Activated T-cell treated with anti-CD3 and anti-CD28 coated beads, Interleukin-2, amount 50 U/mL, for 72 hours (primary cell): Measurements from ENCODE around the gene ALMS1. TPM values are rescaled to one million over a fixed set of nuclear protein-coding genes. Genes with fewer than 3 reads are reported as not detected.

Source experiments
- ATAC-seq, 2 donors: fragments of 150-1000 bp; cut with Tn5 transposase; replicated peaks in 1 of 2; 2 replicates each; pipeline ENCODE4 v1.10.0; 2021; ENCODE audit warnings: moderate library complexity in 2 of 2, mild to moderate bottlenecking in 1 of 2
- DNase-seq, 2 donors: peaks; one replicate each; pipeline ENCODE4 v3.0.0; 2021 to 2022; ENCODE audit warnings: mixed read lengths in 1 of 2
- H3K27ac Mint-ChIP-seq: one replicate; pipeline ENCODE4 v1.8.0; 2022; ENCODE audit warnings: mild to moderate bottlenecking, moderate library complexity, mixed read lengths
- H3K27me3 Mint-ChIP-seq: one replicate; pipeline ENCODE4 v1.8.0; 2022; ENCODE audit warnings: low read depth, mixed read lengths
- H3K36me3 Mint-ChIP-seq, 2 donors: one replicate each; pipeline ENCODE4 v1.8.0; 2022; ENCODE audit warnings: mixed read lengths in 2 of 2, mild to moderate bottlenecking in 1 of 2; ENCODE audit not compliant: insufficient read depth in 2 of 2
- H3K4me1 Mint-ChIP-seq: one replicate; pipeline ENCODE4 v1.8.0; 2022; ENCODE audit warnings: low read depth, mixed read lengths
- H3K4me3 Mint-ChIP-seq, 2 donors: one replicate each; pipeline ENCODE4 v1.8.0; 2022; ENCODE audit warnings: mild to moderate bottlenecking in 2 of 2, mixed read lengths in 2 of 2, moderate library complexity in 2 of 2
- H3K9me3 Mint-ChIP-seq, 2 donors: one replicate each; pipeline ENCODE4 v1.8.0; 2022; ENCODE audit warnings: mixed read lengths in 2 of 2
- total RNA-seq, 2 donors: library from RNA; stranded (reverse); gene quantifications; one replicate each; pipeline ENCODE4 v1.2.3, GENCODE V29; 2022

ALMS1 gene
- total RNA-seq, 2 donors from 2014 or later, result 13.0 to 16.5 TPM

- Mint-ChIP-seq H3K4me3 (no peak overlapping the region), H3K9me3 (no peaks in the 10 kb centered on the region), H3K36me3 (no peaks in the 10 kb centered on the region), H3K27ac (no peak overlapping the region), H3K4me1 (no peaks in the 10 kb centered on the region), H3K27me3 (peaks cover 43% of the 10 kb centered on the region)
- no peak for DNase-seq
- ATAC-seq, result no peak
Measured at GRCh38 chr2:73374269-73374668, 11.4 kb upstream of the ALMS1 start.

GRCh38 chr2:73376681-73377080, 9.0 kb upstream of the ALMS1 start:
- DNase-seq (no peak), ATAC-seq (no peak)
- Mint-ChIP-seq H3K4me1 (no peaks in the 10 kb centered on the region), H3K4me3 (no peak overlapping the region), H3K9me3 (no peaks in the 10 kb centered on the region), H3K27ac (no peak overlapping the region), H3K36me3 (no peaks in the 10 kb centered on the region), H3K27me3 (peaks cover 35% of the 10 kb centered on the region)

- Mint-ChIP-seq H3K9me3 (no peaks in the 10 kb centered on the region), H3K36me3 (no peaks in the 10 kb centered on the region), H3K4me3 (no peak overlapping the region), H3K4me1 (peaks cover 21% of the 10 kb centered on the region), H3K27me3 (no peaks in the 10 kb centered on the region), H3K27ac (no peak overlapping the region)
- ATAC-seq, result no peak
- DNase-seq, result no peak
Measured at GRCh38 chr2:73383036-73383435, 2.6 kb upstream of the ALMS1 start.

GRCh38 chr2:73385123-73385503, 523 bp upstream of the ALMS1 start:
- peak overlapping the region; percentile 91 to 96 for H3K4me3 Mint-ChIP-seq
- ATAC-seq, result no peak
- no peak for DNase-seq
- H3K36me3 Mint-ChIP-seq, result no peaks in the 10 kb centered on the region
- no peaks in the 10 kb centered on the region for H3K9me3 Mint-ChIP-seq
- H3K27ac Mint-ChIP-seq, result peak overlapping the region; percentile 93
- H3K27me3 Mint-ChIP-seq, result no peaks in the 10 kb centered on the region
- peaks cover 35% of the 10 kb centered on the region for H3K4me1 Mint-ChIP-seq

- peak overlapping the region; percentile 91 to 96 for H3K4me3 Mint-ChIP-seq
- H3K4me1 Mint-ChIP-seq, result peaks cover 35% of the 10 kb centered on the region
- no peaks in the 10 kb centered on the region for H3K9me3 Mint-ChIP-seq
- H3K36me3 Mint-ChIP-seq, result no peaks in the 10 kb centered on the region
- ATAC-seq (peak; percentile 4), DNase-seq (no peak)
- no peaks in the 10 kb centered on the region for H3K27me3 Mint-ChIP-seq
- peak overlapping the region; percentile 55 for H3K27ac Mint-ChIP-seq
Measured at GRCh38 chr2:73386342-73386868, 769 bp downstream of the ALMS1 start.

GRCh38 chr2:73386894-73387636, 1.4 kb downstream of the ALMS1 start:
- Mint-ChIP-seq H3K4me3 (peak overlapping the region; percentile 91 to 96), H3K36me3 (no peaks in the 10 kb centered on the region), H3K9me3 (no peaks in the 10 kb centered on the region), H3K27me3 (no peaks in the 10 kb centered on the region), H3K27ac (no peak overlapping the region), H3K4me1 (peaks cover 35% of the 10 kb centered on the region)
- no peak for DNase-seq
- ATAC-seq, result no peak

GRCh38 chr2:73402386-73403103, 16.9 kb downstream of the ALMS1 start:
- Mint-ChIP-seq H3K9me3 (peaks cover 9 to 11% of the 10 kb centered on the region in 2 donors), H3K27me3 (no peaks in the 10 kb centered on the region), H3K27ac (peak overlapping the region; percentile 61), H3K4me1 (peaks cover 13% of the 10 kb centered on the region), H3K36me3 (peaks cover 17 to 49% of the 10 kb centered on the region in 2 donors), H3K4me3 (no peak overlapping the region)
- ATAC-seq (no peak), DNase-seq (no peak)

- DNase-seq (no peak), ATAC-seq (no peak)
- H3K4me1 Mint-ChIP-seq, result peaks cover 13% of the 10 kb centered on the region
- no peaks in the 10 kb centered on the region for H3K27me3 Mint-ChIP-seq
- H3K9me3 Mint-ChIP-seq, result peaks cover 9 to 10% of the 10 kb centered on the region in 2 donors
- H3K36me3 Mint-ChIP-seq, result peaks cover 17 to 44% of the 10 kb centered on the region in 2 donors
- no peak overlapping the region for H3K4me3 Mint-ChIP-seq
- H3K27ac Mint-ChIP-seq, result peak overlapping the region; percentile 19
Measured at GRCh38 chr2:73403237-73403636, 17.6 kb downstream of the ALMS1 start.

GRCh38 chr2:73404409-73404808, 18.8 kb downstream of the ALMS1 start:
- DNase-seq (no peak), ATAC-seq (no peak)
- Mint-ChIP-seq H3K27me3 (no peaks in the 10 kb centered on the region), H3K9me3 (peaks cover 4% of the 10 kb centered on the region in 2 donors), H3K36me3 (peaks cover 12 to 36% of the 10 kb centered on the region in 2 donors), H3K4me3 (no peak overlapping the region), H3K4me1 (peaks cover 13% of the 10 kb centered on the region), H3K27ac (no peak overlapping the region)

- Mint-ChIP-seq H3K27me3 (no peaks in the 10 kb centered on the region), H3K36me3 (peaks cover 10 to 37% of the 10 kb centered on the region in 2 donors), H3K4me1 (peaks cover 8% of the 10 kb centered on the region), H3K9me3 (peaks cover 2 to 4% of the 10 kb centered on the region in 2 donors), H3K27ac (no peak overlapping the region), H3K4me3 (no peak overlapping the region)
- ATAC-seq (no peak), DNase-seq (no peak)
Measured at GRCh38 chr2:73406996-73407395, 21.4 kb downstream of the ALMS1 start.

GRCh38 chr2:73408198-73408597, 22.6 kb downstream of the ALMS1 start:
- no peaks in the 10 kb centered on the region for H3K27me3 Mint-ChIP-seq
- no peaks in the 10 kb centered on the region for H3K4me1 Mint-ChIP-seq
- ATAC-seq (no peak), DNase-seq (no peak)
- peaks cover under 1 to 2% of the 10 kb centered on the region in 2 donors for H3K9me3 Mint-ChIP-seq
- peaks cover 8 to 30% of the 10 kb centered on the region in 2 donors for H3K36me3 Mint-ChIP-seq
- no peak overlapping the region for H3K4me3 Mint-ChIP-seq
- H3K27ac Mint-ChIP-seq, result no peak overlapping the region

GRCh38 chr2:73414696-73415095, 29.1 kb downstream of the ALMS1 start:
- Mint-ChIP-seq H3K9me3 (no peaks in the 10 kb centered on the region), H3K27me3 (no peaks in the 10 kb centered on the region), H3K36me3 (peaks cover 0 to 3% of the 10 kb centered on the region in 2 donors), H3K4me3 (no peak overlapping the region), H3K4me1 (peaks cover 6% of the 10 kb centered on the region), H3K27ac (peak overlapping the region; percentile 72)
- no peak for ATAC-seq
- DNase-seq, result no peak

- Mint-ChIP-seq H3K9me3 (no peaks in the 10 kb centered on the region), H3K36me3 (peaks cover 2% of the 10 kb centered on the region in 2 donors), H3K27ac (no peak overlapping the region), H3K27me3 (no peaks in the 10 kb centered on the region), H3K4me1 (peaks cover 6% of the 10 kb centered on the region), H3K4me3 (no peak overlapping the region)
- no peak for ATAC-seq
- DNase-seq, result no peak
Measured at GRCh38 chr2:73415906-73416305, 30.3 kb downstream of the ALMS1 start.
